ENCODE measurements around the gene B3GALT2. TPM values are rescaled to one million over a fixed set of nuclear protein-coding genes. Genes with fewer than 3 reads are reported as not detected.

Gene B3GALT2
- total RNA-seq, 3 donors from 2014 or later (not counting 1 experiment from before 2014, with no cell fraction given): not detected

- no peak overlapping the region for H3K4me3 ChIP-seq (ENCODE audit: low read length)
- ATAC-seq: no peak
- Mint-ChIP-seq H3K4me3 (no peak overlapping the region), H3K36me3 (peaks cover 3% of the 10 kb centered on the region), H3K27me3 (ENCODE audit: low read depth in 2 of 2) (no peaks in the 10 kb centered on the region), H3K4me1 (peaks cover 14 to 25% of the 10 kb centered on the region in 2 donors), H3K27ac (peak overlapping the region in 1 of 2 donors; percentile 5), H3K9me3 (no peaks in the 10 kb centered on the region)
- no peaks in the 10 kb centered on the region for H3K4me1 ChIP-seq (ENCODE audit: control insufficient read depth, insufficient read depth, low read length)
- no peaks in the 10 kb centered on the region for H3K27me3 ChIP-seq (ENCODE audit: control insufficient read depth, insufficient read depth, low read length)
- intact Hi-C loops (cut with micrococcal nuclease): no loop called here
- no peak for DNase-seq
- no peaks in the 10 kb centered on the region for H3K9me3 ChIP-seq (ENCODE audit: control insufficient read depth, insufficient read depth, low read length)
- H3K36me3 ChIP-seq (ENCODE audit: control insufficient read depth, insufficient read depth, low read length): peaks cover 32% of the 10 kb centered on the region
- WGBS (ENCODE audit: insufficient coverage): 95% methylated on average over 1 of the region's 2 CpGs
- H3K27ac ChIP-seq (ENCODE audit: low read length): no peak overlapping the region
- no peak for TF ChIP-seq CTCF (IDR thresholded peaks at IDR 0.05)
Observed at GRCh38 chr1:193157360-193157759, 29.1 kb downstream of the B3GALT2 start.

GRCh38 chr1:193156822-193157142 lies 29.6 kb downstream of the B3GALT2 start:
- Histone ChIP-seq H3K4me3 (ENCODE audit: low read length) (no peak overlapping the region), H3K4me1 (ENCODE audit: control insufficient read depth, insufficient read depth, low read length) (no peaks in the 10 kb centered on the region), H3K27me3 (ENCODE audit: control insufficient read depth, insufficient read depth, low read length) (no peaks in the 10 kb centered on the region), H3K36me3 (ENCODE audit: control insufficient read depth, insufficient read depth, low read length) (peaks cover 37% of the 10 kb centered on the region), H3K9me3 (ENCODE audit: control insufficient read depth, insufficient read depth, low read length) (no peaks in the 10 kb centered on the region), H3K27ac (ENCODE audit: low read length) (no peak overlapping the region)
- no peaks in the 10 kb centered on the region for H3K9me3 Mint-ChIP-seq
- intact Hi-C loops (cut with micrococcal nuclease): no loop called here
- H3K27me3 Mint-ChIP-seq (ENCODE audit: low read depth in 2 of 2): no peaks in the 10 kb centered on the region
- H3K27ac Mint-ChIP-seq: peak overlapping the region; percentile 0 to 4
- H3K4me3 Mint-ChIP-seq: no peak overlapping the region
- H3K36me3 Mint-ChIP-seq: peaks cover 6% of the 10 kb centered on the region
- DNase-seq: no peak
- no peak for TF ChIP-seq CTCF (IDR thresholded peaks at IDR 0.05)
- H3K4me1 Mint-ChIP-seq: peaks cover 14 to 25% of the 10 kb centered on the region in 2 donors
- ATAC-seq: no peak
- 93% methylated on average over 3 of the region's 3 CpGs for WGBS (ENCODE audit: insufficient coverage)

GRCh38 chr1:193156117-193156821 lies 30.1 kb downstream of the B3GALT2 start:
- DNase-seq (no peak), ATAC-seq (no peak)
- no peak overlapping the region for H3K4me3 Mint-ChIP-seq
- H3K27me3 ChIP-seq (ENCODE audit: control insufficient read depth, insufficient read depth, low read length): no peaks in the 10 kb centered on the region
- H3K27ac Mint-ChIP-seq: peak overlapping the region; percentile 0 to 4
- H3K36me3 ChIP-seq (ENCODE audit: control insufficient read depth, insufficient read depth, low read length): peaks cover 39% of the 10 kb centered on the region
- no peak for TF ChIP-seq CTCF (IDR thresholded peaks at IDR 0.05)
- no peak overlapping the region for H3K27ac ChIP-seq (ENCODE audit: low read length)
- H3K9me3 ChIP-seq (ENCODE audit: control insufficient read depth, insufficient read depth, low read length): no peaks in the 10 kb centered on the region
- 100% methylated on average over 1 of the region's 3 CpGs for WGBS (ENCODE audit: insufficient coverage)
- no peaks in the 10 kb centered on the region for H3K27me3 Mint-ChIP-seq (ENCODE audit: low read depth in 2 of 2)
- no peaks in the 10 kb centered on the region for H3K4me1 ChIP-seq (ENCODE audit: control insufficient read depth, insufficient read depth, low read length)
- peaks cover 6% of the 10 kb centered on the region for H3K36me3 Mint-ChIP-seq
- intact Hi-C loops (cut with micrococcal nuclease): no loop called here
- peaks cover 14 to 25% of the 10 kb centered on the region in 2 donors for H3K4me1 Mint-ChIP-seq
- H3K9me3 Mint-ChIP-seq: no peaks in the 10 kb centered on the region
- no peak overlapping the region for H3K4me3 ChIP-seq (ENCODE audit: low read length)

GRCh38 chr1:193144999-193145398 lies 41.4 kb downstream of the B3GALT2 start:
- Mint-ChIP-seq H3K9me3 (no peaks in the 10 kb centered on the region), H3K36me3 (peaks cover 3% of the 10 kb centered on the region), H3K4me3 (no peak overlapping the region), H3K4me1 (peaks cover 0 to 11% of the 10 kb centered on the region in 2 donors), H3K27ac (no peak overlapping the region), H3K27me3 (ENCODE audit: low read depth in 2 of 2) (no peaks in the 10 kb centered on the region)
- H3K4me3 ChIP-seq (ENCODE audit: low read length): no peak overlapping the region
- WGBS (ENCODE audit: insufficient coverage): no CpG with 5 or more reads among the region's 1 CpG
- intact Hi-C loops (cut with micrococcal nuclease): no loop called here
- H3K36me3 ChIP-seq (ENCODE audit: control insufficient read depth, insufficient read depth, low read length): peaks cover 69% of the 10 kb centered on the region
- no peak for DNase-seq
- ATAC-seq: no peak
- no peaks in the 10 kb centered on the region for H3K27me3 ChIP-seq (ENCODE audit: control insufficient read depth, insufficient read depth, low read length)
- no peaks in the 10 kb centered on the region for H3K9me3 ChIP-seq (ENCODE audit: control insufficient read depth, insufficient read depth, low read length)
- no peak for TF ChIP-seq CTCF (IDR thresholded peaks at IDR 0.05)
- no peak overlapping the region for H3K27ac ChIP-seq (ENCODE audit: low read length)
- H3K4me1 ChIP-seq (ENCODE audit: control insufficient read depth, insufficient read depth, low read length): no peaks in the 10 kb centered on the region

Measured in natural killer cell (primary cell).